OCI-LY7 (cell line): ENCODE measurements around the gene ZSWIM2. TPM values are rescaled to one million over a fixed set of nuclear protein-coding genes. Genes with fewer than 3 reads are reported as not detected.
"Not testable (repeated sequence)": the region's sequence is repeated elsewhere in the genome, so short reads cannot be mapped to it uniquely, and the experiment has no call there.

Source experiments
- Bru-seq: library from RNA; stranded (reverse); fragments of 400-500 nt; gene quantifications from one replicate; lab custom pipeline; 2021; lab: Mats Ljungman, UMichigan
- BruChase-seq, 2 experiments: library from RNA; stranded (reverse); fragments of 400-500 nt; gene quantifications; one replicate each; lab custom pipeline; 2021; lab: Mats Ljungman, UMichigan
- BruUV-seq: library from RNA; stranded (reverse); fragments of 400-500 nt; replicated peaks from 2 replicates; lab custom pipeline; 2021; lab: Mats Ljungman, UMichigan
- CTCF ChIA-PET: fragments of 300-600 bp; sonication (Branson Sonifier 250); formaldehyde crosslinking; loops from one replicate; lab custom pipeline; 2022; ENCODE audit warnings: antibody characterized with exemption; ENCODE audit not compliant: unreplicated experiment; lab: Charles Lee
- POLR2A ChIA-PET: fragments of 300-600 bp; sonication (Branson Sonifier 250); formaldehyde crosslinking; loops from one replicate; lab custom pipeline; 2022; ENCODE audit warnings: antibody characterized with exemption; lab: Charles Lee
- DNase-seq: peaks from one replicate; pipeline ENCODE4 v3.0.0-alpha.2; 2015; ENCODE audit warnings: low spot score
- H2AFZ ChIP-seq: fragments of 200-600 bp; sonication (generic), shearing (Covaris generic); 2 replicates; pipeline ENCODE4 v1.6.1; 2014; ENCODE audit warnings: mild to moderate bottlenecking, antibody characterized with exemption, low read length, moderate library complexity
- H3K27ac ChIP-seq: fragments of 200-600 bp; sonication (generic); 2 replicates; pipeline ENCODE4 v1.5.1; 2014; ENCODE audit warnings: mixed run types, low read depth, mild to moderate bottlenecking, moderate library complexity, low read length, inconsistent platforms; ENCODE audit not compliant: poor library complexity, severe bottlenecking
- H3K36me3 ChIP-seq: fragments of 200-600 bp; sonication (generic); 2 replicates; pipeline ENCODE4 v1.6.1; 2014; ENCODE audit warnings: mild to moderate bottlenecking, antibody characterized with exemption, low read length, moderate library complexity, mixed read lengths; ENCODE audit not compliant: insufficient read depth
- H3K4me1 ChIP-seq: fragments of 200-600 bp; sonication (generic); 2 replicates; pipeline ENCODE4 v1.5.1; 2014; ENCODE audit warnings: mild to moderate bottlenecking, low read length; ENCODE audit not compliant: insufficient read depth, poor library complexity, severe bottlenecking
- H3K4me2 ChIP-seq: fragments of 200-600 bp; sonication (generic); 2 replicates; pipeline ENCODE4 v1.6.1; 2014; ENCODE audit warnings: mild to moderate bottlenecking, low read length
- H3K4me3 ChIP-seq: fragments of 200-600 bp; sonication (generic); 2 replicates; pipeline ENCODE4 v1.5.1; 2014; ENCODE audit warnings: mild to moderate bottlenecking, low read depth, low read length; ENCODE audit not compliant: poor library complexity, severe bottlenecking
- H3K79me2 ChIP-seq: fragments of 200-600 bp; sonication (generic); 2 replicates; pipeline ENCODE4 v1.6.1; 2016; ENCODE audit warnings: low read depth, mild to moderate bottlenecking, low read length, moderate library complexity, mixed read lengths; ENCODE audit not compliant: insufficient read depth
- H3K9me2 ChIP-seq: fragments of 200-600 bp; sonication (generic); 2 replicates; pipeline ENCODE4 v1.6.1; 2016; ENCODE audit warnings: mild to moderate bottlenecking, low read length, mixed read lengths; ENCODE audit not compliant: insufficient read depth
- H3K9me3 ChIP-seq: fragments of 200-600 bp; sonication (generic); 2 replicates; pipeline ENCODE4 v1.6.1; 2014; ENCODE audit warnings: mild to moderate bottlenecking, mixed run types, low read length, mixed read lengths
- H4K20me1 ChIP-seq: fragments of 200-600 bp; sonication (generic); 2 replicates; pipeline ENCODE4 v1.6.1; 2014; ENCODE audit warnings: mild to moderate bottlenecking, antibody characterized with exemption, low read length, moderate library complexity, mixed read lengths; ENCODE audit not compliant: insufficient read depth
- EZH2phosphoT487 ChIP-seq: fragments of 200-600 bp; sonication (generic); IDR thresholded peaks from 2 replicates; pipeline ENCODE4 v1.6.1; 2018; ENCODE audit warnings: low read depth, borderline replicate concordance, mild to moderate bottlenecking, mixed run types, antibody characterized with exemption, low read length, moderate library complexity, mixed read lengths
- intact Hi-C: fragments of 100-400 bp; cut with micrococcal nuclease; formaldehyde crosslinking; loops from one replicate; pipeline ENCODE4 v1.10.0; 2022; ENCODE audit not compliant: unreplicated experiment
- long read RNA-seq: library from polyadenylated mRNA; stranded (forward); transcript quantifications from one replicate; pipeline ENCODE4 v2.0.0, GENCODE V29; 2022
- total RNA-seq, 2 experiments: library from RNA; depleted of rRNA in 1 of 2; stranded (reverse); fragments of >200 nt in 1 of 2; shearing (Covaris generic) in 1 of 2; gene quantifications; 2 replicates each; pipeline ENCODE4 v1.2.3, GENCODE V29; 2014 to 2022
- TF ChIP-seq, protein P1 (sequence below): fragments of 200-600 bp; sonication (generic); conservative IDR thresholded peaks from 2 replicates; pipeline ENCODE4 v1.5.1; 2014; ENCODE audit warnings: mild to moderate bottlenecking, antibody characterized with exemption, low read length, moderate library complexity, mixed read lengths

ZSWIM2 gene, protein sequence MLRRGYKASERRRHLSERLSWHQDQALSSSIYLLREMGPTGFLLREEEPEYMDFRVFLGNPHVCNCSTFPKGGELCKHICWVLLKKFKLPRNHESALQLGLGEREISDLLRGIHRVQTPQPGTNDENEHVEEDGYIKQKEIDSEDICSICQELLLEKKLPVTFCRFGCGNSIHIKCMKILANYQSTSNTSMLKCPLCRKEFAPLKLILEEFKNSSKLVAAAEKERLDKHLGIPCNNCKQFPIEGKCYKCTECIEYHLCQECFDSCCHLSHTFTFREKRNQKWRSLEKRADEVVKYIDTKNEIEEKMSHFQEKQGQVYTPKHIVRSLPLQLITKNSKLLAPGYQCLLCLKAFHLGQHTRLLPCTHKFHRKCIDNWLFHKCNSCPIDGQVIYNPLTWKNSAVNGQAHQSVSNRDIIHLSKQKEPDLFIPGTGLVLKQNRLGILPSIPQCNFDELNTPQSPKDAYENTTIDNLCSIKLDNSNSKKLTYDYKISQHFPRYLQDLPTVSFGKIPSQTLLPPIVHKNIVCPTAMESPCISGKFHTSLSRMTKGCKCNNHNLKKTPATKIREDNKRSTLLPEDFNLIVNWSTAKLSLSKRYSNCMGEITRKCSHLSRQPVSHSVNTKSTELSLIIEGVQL
- not detected in 2 replicates for total RNA-seq (2014; rRNA removed; shearing (Covaris generic))
- not detected in 2 replicates for total RNA-seq (2022)
- Bru-seq, nascent RNA, result not detected
- BruChase-seq, experiment 1, labeled RNA remaining after a 6-hour chase, result not detected
- BruChase-seq, experiment 2, labeled RNA remaining after a 2-hour chase, result not detected
- long read RNA-seq, result 0 reads

DNA sequence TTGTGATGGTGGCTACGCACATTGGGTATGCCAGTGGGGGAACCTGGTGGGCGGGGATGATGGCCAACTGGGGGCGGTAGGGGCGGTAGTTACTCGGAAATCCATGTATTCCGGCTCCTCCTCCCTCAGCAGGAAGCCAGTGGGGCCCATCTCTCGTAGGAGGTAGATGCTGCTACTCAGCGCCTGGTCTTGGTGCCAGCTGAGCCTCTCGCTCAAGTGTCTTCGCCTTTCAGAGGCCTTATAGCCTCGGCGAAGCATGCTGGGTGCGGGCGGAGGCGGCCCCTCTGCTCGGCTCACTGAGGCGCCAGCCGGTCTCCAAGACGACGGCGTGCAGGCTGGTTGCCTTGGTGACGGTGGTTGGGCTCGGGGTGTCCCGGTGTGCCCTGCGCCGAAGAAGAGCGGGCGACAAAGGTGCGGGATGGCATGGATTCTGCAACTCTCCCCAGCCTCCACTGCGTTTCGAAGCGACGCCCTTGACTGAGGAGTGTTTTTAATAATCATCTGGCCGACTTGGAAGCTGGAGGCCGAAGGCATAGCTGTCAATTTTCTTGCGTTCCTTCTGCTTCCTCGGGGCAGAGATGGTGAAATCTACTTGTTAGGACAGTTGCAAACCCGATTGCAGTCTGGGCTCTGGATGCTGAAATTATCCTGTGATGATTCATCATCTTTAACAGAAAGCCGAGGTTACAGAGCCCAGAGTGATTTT is at the start of gene ZSWIM2:
Gene ZSWIM2 (minus strand): TSS at position 298 of the 706 bp plus-strand sequence. CDS start 40 bp downstream, at position 258.
- ChIA-PET POLR2A (no interaction called here), CTCF (no interaction called here)
- no peaks in the 10 kb centered on the region for H3K36me3 ChIP-seq
- BruUV-seq, result no TSS peak
- no peaks in the 10 kb centered on the region for H3K79me2 ChIP-seq
- H3K4me1 ChIP-seq, result no peaks in the 10 kb centered on the region
- intact Hi-C loops, result no loop called here
- DNase-seq, result no peak
- no peaks in the 10 kb centered on the region for H3K9me3 ChIP-seq
- no peaks in the 10 kb centered on the region for H4K20me1 ChIP-seq
- H3K4me3 ChIP-seq, result no peak within 1 kb of the TSS
- H2AFZ ChIP-seq, result no peak within 1 kb of the TSS
- no peak within 1 kb of the TSS for H3K27ac ChIP-seq
- TF ChIP-seq EZH2phosphoT487, result no peak
- no peaks in the 10 kb centered on the region for H3K9me2 ChIP-seq
- H3K4me2 ChIP-seq, result no peak within 1 kb of the TSS

DNA sequence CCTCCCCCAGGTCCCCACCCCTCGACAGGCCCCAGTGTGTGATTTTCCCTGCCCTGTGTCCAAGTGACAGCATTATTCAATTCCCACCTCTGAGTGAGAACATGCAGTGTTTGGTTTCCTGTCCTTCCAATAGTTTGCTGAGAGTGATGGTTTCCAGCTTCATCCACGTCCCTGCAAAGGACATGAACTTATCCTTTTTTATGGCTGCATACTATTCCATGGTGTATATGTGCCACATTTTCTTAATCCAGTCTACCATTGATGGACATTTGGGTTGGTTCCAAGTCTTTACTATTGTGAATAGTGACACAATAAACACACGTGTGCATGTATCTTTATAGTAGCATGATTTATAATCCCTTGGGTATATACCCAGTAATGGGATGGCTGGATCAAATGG is 47.2 kb upstream of the ZSWIM2 start:
- H3K4me3 ChIP-seq, BruUV-seq, H3K27ac ChIP-seq, H3K9me3 ChIP-seq, intact Hi-C loops, CTCF ChIA-PET, H3K9me2 ChIP-seq, H3K4me2 ChIP-seq, DNase-seq, H3K79me2 ChIP-seq, H3K36me3 ChIP-seq, H2AFZ ChIP-seq, H4K20me1 ChIP-seq, H3K4me1 ChIP-seq, POLR2A ChIA-PET: not testable (repeated sequence)

DNA sequence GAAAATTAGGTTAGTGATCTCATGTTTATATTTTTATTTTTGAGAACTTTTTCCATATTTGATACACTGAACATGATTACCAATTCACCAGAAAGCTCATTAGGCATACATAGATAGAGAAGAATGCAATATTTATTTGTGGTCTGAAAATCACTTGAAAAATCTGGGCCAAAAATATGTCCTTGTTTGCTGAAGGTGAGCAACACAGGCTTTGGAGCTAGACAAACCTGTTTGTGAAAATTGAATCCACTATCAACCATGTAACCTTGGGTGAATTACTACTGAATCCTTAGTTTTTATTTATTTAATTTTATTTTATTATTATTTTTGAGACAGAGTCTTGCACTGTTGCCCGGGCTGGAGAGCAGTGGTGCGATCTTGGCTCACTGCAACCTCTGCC is 46.5 kb upstream of the ZSWIM2 start:
- POLR2A ChIA-PET, result no interaction called here
- BruUV-seq, result no TSS peak

More for the DNA sequence above, 46.5 kb upstream of the ZSWIM2 start:
- Histone ChIP-seq H3K4me1 (no peaks in the 10 kb centered on the region), H3K9me2 (no peaks in the 10 kb centered on the region), H3K79me2 (no peaks in the 10 kb centered on the region), H3K9me3 (no peaks in the 10 kb centered on the region), H4K20me1 (no peaks in the 10 kb centered on the region), H3K27ac (no peak overlapping the region), H3K4me3 (no peak overlapping the region), H3K36me3 (no peaks in the 10 kb centered on the region), H2AFZ (no peak overlapping the region), H3K4me2 (no peak overlapping the region)
- DNase-seq, result no peak
- TF ChIP-seq EZH2phosphoT487, result no peak
- TF ChIP-seq, protein P1, sequence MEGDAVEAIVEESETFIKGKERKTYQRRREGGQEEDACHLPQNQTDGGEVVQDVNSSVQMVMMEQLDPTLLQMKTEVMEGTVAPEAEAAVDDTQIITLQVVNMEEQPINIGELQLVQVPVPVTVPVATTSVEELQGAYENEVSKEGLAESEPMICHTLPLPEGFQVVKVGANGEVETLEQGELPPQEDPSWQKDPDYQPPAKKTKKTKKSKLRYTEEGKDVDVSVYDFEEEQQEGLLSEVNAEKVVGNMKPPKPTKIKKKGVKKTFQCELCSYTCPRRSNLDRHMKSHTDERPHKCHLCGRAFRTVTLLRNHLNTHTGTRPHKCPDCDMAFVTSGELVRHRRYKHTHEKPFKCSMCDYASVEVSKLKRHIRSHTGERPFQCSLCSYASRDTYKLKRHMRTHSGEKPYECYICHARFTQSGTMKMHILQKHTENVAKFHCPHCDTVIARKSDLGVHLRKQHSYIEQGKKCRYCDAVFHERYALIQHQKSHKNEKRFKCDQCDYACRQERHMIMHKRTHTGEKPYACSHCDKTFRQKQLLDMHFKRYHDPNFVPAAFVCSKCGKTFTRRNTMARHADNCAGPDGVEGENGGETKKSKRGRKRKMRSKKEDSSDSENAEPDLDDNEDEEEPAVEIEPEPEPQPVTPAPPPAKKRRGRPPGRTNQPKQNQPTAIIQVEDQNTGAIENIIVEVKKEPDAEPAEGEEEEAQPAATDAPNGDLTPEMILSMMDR, result no peak
- intact Hi-C loops, result no loop called here
- CTCF ChIA-PET, result no interaction called here
